Activated naive CD4-positive, alpha-beta T cell treated with anti-CD3 and anti-CD28 coated beads for 36 hours (primary cell): ENCODE results near the gene USP17L29. TPM values are rescaled to one million over a fixed set of nuclear protein-coding genes. Genes with fewer than 3 reads are reported as not detected.
"Not testable (repeated sequence)": the region's sequence is repeated elsewhere in the genome, so short reads cannot be mapped to it uniquely, and the experiment has no call there.

Experiments
- CTCF ChIA-PET: fragments of 350-600 bp; sonication (Branson Sonifier 250); formaldehyde crosslinking; loops from one replicate; lab custom pipeline; 2021; ENCODE audit warnings: antibody characterized with exemption; lab: Charles Lee
- DNase-seq: peaks from one replicate; pipeline ENCODE4 v3.0.0-alpha.2; 2020
- H3K27ac Mint-ChIP-seq: one replicate; pipeline ENCODE4 v1.8.0; 2021; ENCODE audit warnings: mild to moderate bottlenecking, mixed read lengths
- H3K27me3 Mint-ChIP-seq: one replicate; pipeline ENCODE4 v1.8.0; 2021; ENCODE audit warnings: low read depth, mixed read lengths
- H3K36me3 Mint-ChIP-seq: one replicate; pipeline ENCODE4 v1.8.0; 2021; ENCODE audit warnings: low read depth, mixed read lengths
- H3K4me1 Mint-ChIP-seq: one replicate; pipeline ENCODE4 v1.8.0; 2021; ENCODE audit warnings: low read depth, mixed read lengths
- H3K4me3 Mint-ChIP-seq: one replicate; pipeline ENCODE4 v1.8.0; 2021; ENCODE audit warnings: mild to moderate bottlenecking, moderate library complexity, mixed read lengths
- H3K9me3 Mint-ChIP-seq: one replicate; pipeline ENCODE4 v1.8.0; 2021; ENCODE audit warnings: mixed read lengths
- intact Hi-C: fragments of 100-400 bp; cut with micrococcal nuclease; formaldehyde crosslinking; loops from one replicate; pipeline ENCODE4 v1.15.1; 2023
- total RNA-seq, 2 experiments: library from RNA; stranded (reverse); gene quantifications; one replicate each; pipeline ENCODE4 v1.2.3, GENCODE V29; 2021

The USP17L29 gene
- total RNA-seq, 2 experiments from 2014 or later, result not detected

DNA sequence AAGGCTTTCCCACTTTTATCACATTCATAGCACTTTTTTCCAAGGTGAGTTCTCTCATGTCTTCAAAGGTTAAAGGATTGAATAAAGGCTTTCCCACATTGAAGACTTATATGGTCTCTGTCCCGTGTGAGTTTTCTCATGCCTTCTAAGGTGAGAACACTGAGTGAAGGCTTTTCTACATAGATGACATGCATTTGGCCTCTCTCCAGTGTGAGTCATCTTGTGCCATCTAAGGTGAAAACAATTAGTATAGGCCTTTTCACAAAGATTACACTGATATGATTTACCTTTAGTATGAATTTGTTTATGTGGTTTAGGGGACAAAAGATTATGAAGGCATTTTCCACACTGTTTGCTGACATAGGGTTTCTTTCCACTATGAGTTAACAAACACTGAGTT is 30.7 kb downstream of the USP17L29 start:
- no peaks in the 10 kb centered on the region for H3K36me3 Mint-ChIP-seq
- no peak overlapping the region for H3K4me3 Mint-ChIP-seq
- H3K27ac Mint-ChIP-seq, result no peak overlapping the region
- H3K4me1 Mint-ChIP-seq, result peaks cover 2% of the 10 kb centered on the region
- intact Hi-C loops, result no loop called here
- H3K27me3 Mint-ChIP-seq, result no peaks in the 10 kb centered on the region
- CTCF ChIA-PET, result no interaction called here
- H3K9me3 Mint-ChIP-seq, result no peaks in the 10 kb centered on the region
- no peak for DNase-seq

DNA sequence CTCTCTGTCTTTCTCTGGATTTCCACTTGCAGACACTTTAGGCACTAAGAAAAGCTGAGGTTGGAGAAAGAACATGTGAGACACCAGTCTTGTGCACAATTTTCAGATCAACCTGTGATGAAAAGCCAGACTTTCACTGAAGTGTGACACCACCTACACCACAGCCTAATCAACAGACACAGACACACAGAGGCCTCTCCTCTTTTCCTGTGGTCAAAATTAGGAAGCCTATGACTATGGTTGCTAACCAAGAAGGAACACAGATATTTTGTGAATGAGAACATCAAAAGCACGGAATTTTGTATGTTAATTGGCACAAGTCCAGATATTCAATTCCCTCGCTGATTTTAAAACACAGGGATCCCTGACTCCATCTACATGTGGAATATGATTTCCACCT is 35.6 kb downstream of the USP17L29 start:
- H3K9me3 Mint-ChIP-seq, H3K36me3 Mint-ChIP-seq, H3K4me3 Mint-ChIP-seq: not testable (repeated sequence)

More for the DNA sequence above, 35.6 kb downstream of the USP17L29 start:
- H3K27ac Mint-ChIP-seq, H3K4me1 Mint-ChIP-seq, intact Hi-C loops, H3K27me3 Mint-ChIP-seq, CTCF ChIA-PET, DNase-seq: not testable (repeated sequence)

Other genes starting within 250 kb of the USP17L29 start
- gene FAM90A26, start 183.2 kb upstream of the USP17L29 start, total RNA-seq, result not detected
- not detected for gene USP17L10, start 143.0 kb upstream of the USP17L29 start, total RNA-seq
- gene USP17L11, start 138.2 kb upstream of the USP17L29 start, total RNA-seq, result not detected
- not detected for gene USP17L12, start 133.5 kb upstream of the USP17L29 start, total RNA-seq
- gene USP17L13, start 128.7 kb upstream of the USP17L29 start, total RNA-seq, result not detected
- gene USP17L15, start 119.3 kb upstream of the USP17L29 start, total RNA-seq, result not detected
- not detected for gene USP17L17, start 109.8 kb upstream of the USP17L29 start, total RNA-seq
- not detected for gene USP17L18, start 105.0 kb upstream of the USP17L29 start, total RNA-seq
- gene USP17L19, start 100.3 kb upstream of the USP17L29 start, total RNA-seq, result not detected
- not detected for gene USP17L20, start 95.5 kb upstream of the USP17L29 start, total RNA-seq
- gene USP17L21, start 90.8 kb upstream of the USP17L29 start, total RNA-seq, result not detected
- gene USP17L22, start 86.0 kb upstream of the USP17L29 start, total RNA-seq, result not detected
- not detected for gene USP17L24, start 28.5 kb upstream of the USP17L29 start, total RNA-seq
- gene USP17L25, start 23.7 kb upstream of the USP17L29 start, total RNA-seq, result not detected
- gene USP17L26, start 19.0 kb upstream of the USP17L29 start, total RNA-seq, result not detected
- gene USP17L5, start 14.2 kb upstream of the USP17L29 start, total RNA-seq, result not detected
- gene USP17L27, start 9.5 kb upstream of the USP17L29 start, total RNA-seq, result not detected
- gene USP17L28, start 4.7 kb upstream of the USP17L29 start, total RNA-seq, result not detected
- gene USP17L30, start 9.5 kb downstream of the USP17L29 start, total RNA-seq, result not detected
- not detected for gene DEFB131A, start 90.8 kb downstream of the USP17L29 start, total RNA-seq